GM12873 (cell line): ENCODE measurements around the gene ABCC4.

Experiments
- TF ChIP-seq, protein P1 (sequence below): IDR thresholded peaks from 2 replicates; pipeline ENCODE4 v1.5.1; 2012; ENCODE audit warnings: low read depth, mild to moderate bottlenecking, moderate library complexity, low read length, control low read depth; ENCODE audit not compliant: insufficient read depth; ENCODE audit errors: missing control alignments

ABCC4 gene

GRCh38 chr13:95212983-95213850 lies 88.0 kb downstream of the ABCC4 start:
- TF ChIP-seq, protein P1, sequence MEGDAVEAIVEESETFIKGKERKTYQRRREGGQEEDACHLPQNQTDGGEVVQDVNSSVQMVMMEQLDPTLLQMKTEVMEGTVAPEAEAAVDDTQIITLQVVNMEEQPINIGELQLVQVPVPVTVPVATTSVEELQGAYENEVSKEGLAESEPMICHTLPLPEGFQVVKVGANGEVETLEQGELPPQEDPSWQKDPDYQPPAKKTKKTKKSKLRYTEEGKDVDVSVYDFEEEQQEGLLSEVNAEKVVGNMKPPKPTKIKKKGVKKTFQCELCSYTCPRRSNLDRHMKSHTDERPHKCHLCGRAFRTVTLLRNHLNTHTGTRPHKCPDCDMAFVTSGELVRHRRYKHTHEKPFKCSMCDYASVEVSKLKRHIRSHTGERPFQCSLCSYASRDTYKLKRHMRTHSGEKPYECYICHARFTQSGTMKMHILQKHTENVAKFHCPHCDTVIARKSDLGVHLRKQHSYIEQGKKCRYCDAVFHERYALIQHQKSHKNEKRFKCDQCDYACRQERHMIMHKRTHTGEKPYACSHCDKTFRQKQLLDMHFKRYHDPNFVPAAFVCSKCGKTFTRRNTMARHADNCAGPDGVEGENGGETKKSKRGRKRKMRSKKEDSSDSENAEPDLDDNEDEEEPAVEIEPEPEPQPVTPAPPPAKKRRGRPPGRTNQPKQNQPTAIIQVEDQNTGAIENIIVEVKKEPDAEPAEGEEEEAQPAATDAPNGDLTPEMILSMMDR = no peak

DNA sequence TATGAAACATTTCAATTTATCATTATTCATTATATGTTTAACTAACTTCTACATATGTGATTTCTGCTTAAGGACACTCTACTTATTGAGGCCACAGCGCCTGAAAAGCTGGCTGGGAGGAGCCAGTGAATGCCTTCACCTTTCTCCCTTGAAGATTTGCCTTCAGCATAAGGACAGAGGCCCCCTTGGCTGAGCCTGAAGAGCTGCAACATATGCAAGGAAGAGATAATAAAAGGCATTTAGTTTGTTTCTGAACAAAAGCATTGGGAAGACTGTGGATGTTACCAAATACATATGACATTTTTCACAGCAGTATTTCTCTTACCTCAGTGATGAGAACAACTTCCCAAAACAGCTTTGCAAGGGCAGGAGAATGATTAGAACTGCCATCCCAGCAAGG lies 92.1 kb downstream of the ABCC4 start:
- TF ChIP-seq, protein P1 = no peak

DNA sequence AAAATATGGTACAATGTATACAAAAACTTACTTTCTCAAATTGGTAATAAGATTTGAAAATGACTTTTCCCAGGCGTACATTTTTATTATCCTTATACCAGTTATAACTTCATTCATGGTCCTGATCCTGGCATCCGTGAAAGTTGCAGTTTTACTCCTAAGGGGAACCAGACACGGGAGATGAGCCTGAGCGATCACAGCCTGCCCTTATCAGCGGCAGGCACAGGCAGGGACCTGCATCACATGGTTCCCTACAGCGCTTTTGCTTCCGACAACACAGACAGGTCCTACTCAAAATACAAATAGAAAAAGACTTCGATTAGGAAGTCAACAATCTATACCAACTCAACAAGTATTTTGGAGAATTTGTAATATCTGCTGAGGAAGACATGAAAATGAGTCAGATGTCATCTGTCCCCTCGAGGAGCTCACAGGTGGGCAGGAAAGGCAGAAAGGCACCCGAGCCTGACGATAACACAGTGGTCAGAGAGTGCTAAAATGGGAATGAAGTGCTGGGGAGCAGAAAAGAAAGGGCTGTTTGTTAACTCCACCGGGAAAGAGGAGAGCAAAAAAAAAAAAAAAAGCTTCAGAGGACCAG lies 93.4 kb downstream of the ABCC4 start:
- TF ChIP-seq, protein P1 = no peak

DNA sequence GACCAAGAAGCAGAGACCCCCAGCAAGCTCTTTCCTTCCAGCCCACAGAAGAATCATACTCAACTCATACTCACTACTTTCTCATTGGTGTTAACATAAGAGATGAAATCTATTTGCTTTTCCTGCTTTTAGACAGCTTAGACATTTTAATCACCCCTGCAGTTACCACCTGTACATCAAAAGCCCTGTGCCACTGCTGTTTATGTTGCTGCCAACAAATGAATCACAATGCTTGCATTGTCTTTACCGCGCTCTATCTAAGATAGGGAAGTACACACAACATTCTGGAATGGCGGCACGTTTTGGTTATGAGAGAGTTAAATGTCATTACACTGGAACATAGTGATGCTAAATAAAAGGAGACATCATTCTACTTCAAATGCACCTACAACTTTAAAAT lies 95.1 kb downstream of the ABCC4 start:
- TF ChIP-seq, protein P1 = no peak

DNA sequence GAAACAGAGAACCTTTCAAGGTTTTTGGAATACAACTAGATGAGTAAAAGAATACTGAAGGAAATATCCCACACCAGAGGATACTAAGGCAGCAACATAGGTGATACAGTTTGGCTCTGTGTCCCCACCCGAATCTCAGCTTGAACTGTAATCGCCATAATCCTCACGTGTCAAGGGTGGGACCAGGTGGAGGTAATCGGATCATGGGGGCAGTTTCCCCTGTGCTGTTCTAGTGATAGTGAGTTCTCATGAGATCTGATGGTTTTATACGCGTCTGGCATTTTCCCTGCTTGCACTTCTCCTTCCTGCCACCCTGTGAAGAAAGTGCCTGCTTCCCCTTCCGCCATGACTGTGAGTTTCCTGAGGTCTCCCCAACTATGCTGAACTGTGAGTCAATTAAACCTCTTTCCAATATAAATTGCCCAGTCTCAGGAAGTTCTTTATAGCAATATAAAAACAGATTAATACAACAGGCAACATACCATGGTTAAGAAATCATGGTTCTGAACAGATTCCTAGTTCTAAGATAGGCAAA lies 97.0 kb downstream of the ABCC4 start:
- TF ChIP-seq, protein P1 = no peak

DNA sequence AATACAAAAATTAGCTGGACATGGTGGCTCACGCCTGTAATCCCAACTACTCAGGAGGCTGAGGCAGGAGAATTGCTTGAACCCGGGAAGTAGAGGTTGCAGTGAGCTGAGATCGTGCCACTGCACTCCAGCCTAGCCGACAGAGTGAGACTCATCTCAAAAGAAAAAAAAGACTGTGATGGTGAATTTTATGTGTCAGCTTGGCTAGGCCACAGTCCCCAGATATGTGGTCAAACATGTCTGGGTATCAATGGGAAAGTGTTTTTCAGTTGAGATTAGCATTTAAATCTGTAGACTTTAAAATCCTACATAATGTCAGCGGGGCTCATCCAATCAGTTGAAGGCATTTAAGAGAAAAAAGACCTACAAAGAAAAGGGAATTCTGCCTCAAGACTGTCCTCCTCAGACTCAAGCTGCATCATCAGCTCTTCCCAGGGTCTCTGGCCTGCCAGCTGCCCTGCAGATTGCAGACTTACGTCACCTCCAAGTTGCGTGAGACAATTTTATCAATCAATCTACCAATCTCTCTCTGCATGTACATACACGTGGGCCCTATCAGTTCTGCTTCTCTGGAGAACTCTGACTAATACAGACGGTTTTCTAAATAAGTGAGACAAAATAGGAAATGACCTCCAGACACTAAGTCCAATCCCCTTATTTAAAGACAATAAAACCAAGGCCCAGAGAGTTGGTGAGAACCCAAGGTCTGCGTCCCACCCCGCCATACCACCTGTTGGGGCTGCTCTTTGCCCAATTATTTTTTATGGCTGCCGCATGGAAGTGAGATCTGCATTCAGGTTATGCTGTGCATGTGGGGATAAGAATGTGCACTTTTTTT lies 99.2 kb downstream of the ABCC4 start:
- TF ChIP-seq, protein P1 = no peak

- TF ChIP-seq, protein P1 = no peak
These were observed 101.4 kb downstream of the ABCC4 start for GRCh38 chr13:95199896-95200295.
